Endothelial cell of umbilical vein (primary cell): Measurements from ENCODE around the gene FUZ. TPM values are rescaled to one million over a fixed set of nuclear protein-coding genes. Genes with fewer than 3 reads are reported as not detected.
A peak's percentile ranks its signal among the peaks of the same experiment; 100 is the strongest.

Source experiments
- BruUV-seq: library from RNA; stranded (reverse); fragments of 400-500 nt; replicated peaks from 2 replicates; lab custom pipeline; 2021; lab: Mats Ljungman, UMichigan
- CTCF ChIA-PET: fragments of 300-600, 350-600 bp; sonication (Branson Sonifier 250); formaldehyde crosslinking; loops from one replicate; lab custom pipeline; 2021; ENCODE audit warnings: antibody characterized with exemption, inconsistent platforms; lab: Charles Lee
- POLR2A ChIA-PET: fragments of 300-600, 350-600 bp; sonication (Branson Sonifier 250); formaldehyde crosslinking; loops from one replicate; lab custom pipeline; 2021; ENCODE audit warnings: antibody characterized with exemption, inconsistent platforms; lab: Charles Lee
- DNase-seq: peaks from one replicate; pipeline ENCODE4 v3.0.0-alpha.2; 2011; ENCODE audit warnings: low read depth, low spot score
- FAIRE-seq: peaks from 2 replicates; lab custom pipeline; 2011; peaks lifted over from hg19 to GRCh38; lab: Jason Lieb, UNC
- H2AFZ ChIP-seq: 2 replicates; pipeline ENCODE4 v1.6.0; 2012; ENCODE audit warnings: low read depth, low read length, control low read depth, inconsistent platforms
- H3K27ac ChIP-seq: 2 replicates; pipeline ENCODE4 v1.5.1; 2011; ENCODE audit warnings: low read depth, mild to moderate bottlenecking, control low read depth, low read length, moderate library complexity; ENCODE audit not compliant: insufficient read depth
- H3K27me3 ChIP-seq, 2 experiments: 2 replicates each; pipeline versions ENCODE4 v1.6.0 to v1.6.1; 2011; ENCODE audit warnings: low read length in 2 of 2, mixed read lengths in 1 of 2; ENCODE audit not compliant: control insufficient read depth in 2 of 2, insufficient read depth in 2 of 2
- H3K36me3 ChIP-seq, 2 experiments: 2 replicates in 1 of 2; 3 replicates in 1 of 2; pipeline ENCODE4 v1.5.1; 2011; ENCODE audit warnings: low read length in 2 of 2, mild to moderate bottlenecking in 1 of 2, moderate library complexity in 1 of 2; ENCODE audit not compliant: control insufficient read depth in 2 of 2, insufficient read depth in 2 of 2; ENCODE audit errors: extremely low read depth in 1 of 2
- H3K4me1 ChIP-seq: 3 replicates; pipeline ENCODE4 v1.5.1; 2011; ENCODE audit warnings: mild to moderate bottlenecking, low read length; ENCODE audit not compliant: control insufficient read depth, insufficient read depth; ENCODE audit errors: extremely low read depth
- H3K4me2 ChIP-seq: 2 replicates; pipeline ENCODE4 v1.6.1; 2011; ENCODE audit warnings: low read length, control low read depth, mixed read lengths; ENCODE audit not compliant: insufficient read depth
- H3K4me3 ChIP-seq, 3 experiments: fragments of 200-600 bp in 1 of 3; sonication (generic), shearing (Covaris generic) in 1 of 3; replicated peaks in 1 of 3; 2 replicates each; pipeline ENCODE4 v1.5.1; 2011 to 2016; ENCODE audit warnings: control low read depth in 3 of 3, low read length in 3 of 3, mild to moderate bottlenecking in 2 of 3, inconsistent platforms in 1 of 3, low read depth in 1 of 3, moderate library complexity in 1 of 3; ENCODE audit not compliant: insufficient read depth in 1 of 3
- H3K79me2 ChIP-seq: 2 replicates; pipeline ENCODE4 v1.6.0; 2012; ENCODE audit warnings: low read length, inconsistent platforms; ENCODE audit not compliant: control insufficient read depth, insufficient read depth
- H3K9ac ChIP-seq: replicated peaks from 2 replicates; pipeline ENCODE3; 2011; ENCODE audit warnings: low read length, control low read depth; ENCODE audit not compliant: insufficient read depth; ENCODE audit errors: extremely low read depth
- H3K9me1 ChIP-seq: replicated peaks from 3 replicates; pipeline ENCODE4 v1.6.0; 2011; ENCODE audit warnings: mild to moderate bottlenecking, low read length; ENCODE audit not compliant: control insufficient read depth, insufficient read depth; ENCODE audit errors: extremely low read depth
- H3K9me3 ChIP-seq: replicated peaks from 2 replicates; pipeline ENCODE4 v1.5.1; 2012; ENCODE audit warnings: low read length, inconsistent platforms; ENCODE audit not compliant: control insufficient read depth, insufficient read depth
- H4K20me1 ChIP-seq: replicated peaks from 2 replicates; pipeline ENCODE3; 2011; ENCODE audit warnings: mild to moderate bottlenecking, low read length; ENCODE audit not compliant: control insufficient read depth, insufficient read depth; ENCODE audit errors: extremely low read depth
- EZH2 ChIP-seq: IDR thresholded peaks from 2 replicates; pipeline ENCODE4 v1.6.1; 2012; ENCODE audit warnings: borderline replicate concordance, low read depth, mild to moderate bottlenecking, moderate library complexity, low read length, inconsistent platforms; ENCODE audit not compliant: severe bottlenecking
- FOS ChIP-seq: IDR thresholded peaks from 2 replicates; pipeline ENCODE4 v1.6.1; 2011; ENCODE audit warnings: mild to moderate bottlenecking, low read length, moderate library complexity, borderline replicate concordance; ENCODE audit not compliant: insufficient read depth
- GATA2 ChIP-seq: IDR thresholded peaks from 2 replicates; pipeline ENCODE4 v1.7.0; 2011; ENCODE audit warnings: low read depth, mild to moderate bottlenecking, moderate library complexity, mixed read lengths, low read length; ENCODE audit not compliant: insufficient read length, insufficient read depth
- JUN ChIP-seq: IDR thresholded peaks from 2 replicates; pipeline ENCODE4 v1.6.1; 2011; ENCODE audit warnings: borderline replicate concordance, low read depth; ENCODE audit not compliant: insufficient read length, insufficient read depth
- MYC ChIP-seq: IDR thresholded peaks from one replicate; pipeline ENCODE4 v1.6.1; 2011; ENCODE audit warnings: mild to moderate bottlenecking, low read depth, low read length
- POLR2A ChIP-seq: IDR thresholded peaks from 2 replicates; pipeline ENCODE4 v1.6.1; 2012; ENCODE audit warnings: low read depth, mild to moderate bottlenecking, control low read depth, low read length
- POLR2AphosphoS5 ChIP-seq: IDR thresholded peaks from 2 replicates; pipeline ENCODE4 v1.6.1; 2012; ENCODE audit warnings: low read depth, mild to moderate bottlenecking, control low read depth, low read length, moderate library complexity; ENCODE audit not compliant: insufficient read depth
- dilution Hi-C: fragments of 300-500 bp; cut with MboI; formaldehyde crosslinking; loops from one replicate; pipeline ENCODE4 v1.15.0; 2019; ENCODE audit warnings: low sequenced_read_pairs; ENCODE audit not compliant: extremely low pct_ligation_motif_present
- intact Hi-C: fragments of 100-400 bp; cut with micrococcal nuclease; formaldehyde crosslinking; loops from one replicate; pipeline ENCODE4 v1.10.0; 2022
- polyA plus RNA-seq, 4 experiments: library from polyadenylated mRNA; depleted of rRNA in 3 of 4; stranded (reverse) in 3 of 4; unstranded in 1 of 4; fragments of >200 nt; gene quantifications; 2 replicates each; pipeline versions ENCODE4 v1.2.1 to v1.2.3, GENCODE V29; 2011 to 2012; ENCODE audit warnings: missing spikeins in 1 of 4
- total RNA-seq: library from RNA; stranded (reverse); gene quantifications from 2 replicates; pipeline ENCODE4 v1.2.3, GENCODE V29; 2021
- TF ChIP-seq, protein P1 (sequence below), 2 donors: IDR thresholded peaks; 1 replicate in 1 of 2; 2 replicates in 1 of 2; pipeline ENCODE4 v1.5.1; 2011; ENCODE audit warnings: low read length in 2 of 2, mild to moderate bottlenecking in 2 of 2, moderate library complexity in 2 of 2, control low read depth in 1 of 2, inconsistent platforms in 1 of 2, low read depth in 1 of 2; ENCODE audit not compliant: insufficient read depth in 1 of 2; ENCODE audit errors: extremely low read depth in 1 of 2
- TF ChIP-seq, protein P2 (sequence below): IDR thresholded peaks from 2 replicates; pipeline ENCODE4 v1.6.1; 2011; ENCODE audit not compliant: insufficient read depth, insufficient read length

The FUZ gene
- total and polyA plus RNA-seq, 2 donors (not counting 3 experiments of a cell fraction or from before 2014, with no cell fraction given) = 12.3 to 14.0 TPM

DNA sequence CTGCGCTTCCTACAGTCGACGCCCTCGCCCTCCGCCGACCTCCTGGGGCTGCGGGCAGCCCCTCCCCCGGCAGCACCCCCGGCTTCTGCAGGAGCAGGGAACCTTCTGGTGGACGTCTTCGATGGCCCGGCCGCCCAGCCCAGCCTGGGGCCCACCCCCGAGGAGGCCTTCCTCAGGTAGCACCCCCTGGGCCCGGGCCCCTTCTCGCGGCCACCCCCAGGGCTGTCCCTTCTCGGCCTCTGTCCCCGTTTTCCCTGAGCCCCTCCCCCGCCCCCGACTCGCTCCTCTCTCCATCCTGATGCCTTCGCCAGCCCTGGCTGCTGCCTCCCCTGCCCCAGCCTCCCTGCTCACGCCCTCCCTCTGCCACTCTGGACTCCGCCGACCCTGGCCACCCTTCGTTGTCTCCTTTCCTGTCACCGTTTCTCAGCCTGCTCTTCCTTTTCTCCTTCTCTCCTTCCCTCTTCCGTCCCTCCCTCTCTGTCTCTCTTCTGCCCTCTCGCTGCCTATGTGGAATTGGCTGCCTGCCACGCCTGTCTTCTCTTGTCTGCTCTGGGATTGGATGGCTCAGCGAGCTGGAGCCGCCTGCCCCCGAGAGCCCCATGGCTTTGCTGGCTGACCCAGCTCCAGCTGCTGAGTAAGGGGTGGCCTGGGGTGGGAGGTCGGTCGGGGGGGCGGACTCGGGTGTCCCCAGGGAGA, 11.0 kb downstream of the FUZ start:
- dilution Hi-C loops = no loop called here
- TF ChIP-seq, protein P1, sequence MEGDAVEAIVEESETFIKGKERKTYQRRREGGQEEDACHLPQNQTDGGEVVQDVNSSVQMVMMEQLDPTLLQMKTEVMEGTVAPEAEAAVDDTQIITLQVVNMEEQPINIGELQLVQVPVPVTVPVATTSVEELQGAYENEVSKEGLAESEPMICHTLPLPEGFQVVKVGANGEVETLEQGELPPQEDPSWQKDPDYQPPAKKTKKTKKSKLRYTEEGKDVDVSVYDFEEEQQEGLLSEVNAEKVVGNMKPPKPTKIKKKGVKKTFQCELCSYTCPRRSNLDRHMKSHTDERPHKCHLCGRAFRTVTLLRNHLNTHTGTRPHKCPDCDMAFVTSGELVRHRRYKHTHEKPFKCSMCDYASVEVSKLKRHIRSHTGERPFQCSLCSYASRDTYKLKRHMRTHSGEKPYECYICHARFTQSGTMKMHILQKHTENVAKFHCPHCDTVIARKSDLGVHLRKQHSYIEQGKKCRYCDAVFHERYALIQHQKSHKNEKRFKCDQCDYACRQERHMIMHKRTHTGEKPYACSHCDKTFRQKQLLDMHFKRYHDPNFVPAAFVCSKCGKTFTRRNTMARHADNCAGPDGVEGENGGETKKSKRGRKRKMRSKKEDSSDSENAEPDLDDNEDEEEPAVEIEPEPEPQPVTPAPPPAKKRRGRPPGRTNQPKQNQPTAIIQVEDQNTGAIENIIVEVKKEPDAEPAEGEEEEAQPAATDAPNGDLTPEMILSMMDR (IDR thresholded peaks at IDR 0.05; ENCODE audit: extremely low read depth in 1 of 2, insufficient read depth in 1 of 2, low read depth in 1 of 2, low read length in 2 of 2) = peak in 1 of 2 donors; percentile 11
- no peak for TF ChIP-seq POLR2AphosphoS5
- no TSS peak for BruUV-seq
- FAIRE-seq (no peak), DNase-seq (peak; percentile 80)
- no peaks in the 10 kb centered on the region for H3K27me3 ChIP-seq
- peaks cover 7 to 33% of the 10 kb centered on the region in 2 experiments for H3K36me3 ChIP-seq
- no peaks in the 10 kb centered on the region for H4K20me1 ChIP-seq
- H3K9me3 ChIP-seq = no peaks in the 10 kb centered on the region
- H3K79me2 ChIP-seq = no peaks in the 10 kb centered on the region
- no peak overlapping the region for H3K9ac ChIP-seq
- H2AFZ ChIP-seq = no peak overlapping the region
- no peak overlapping the region for H3K4me2 ChIP-seq
- H3K27ac ChIP-seq = no peak overlapping the region
- no peaks in the 10 kb centered on the region for H3K9me1 ChIP-seq
- intact Hi-C loops = no loop called here
- ChIA-PET POLR2A (interaction anchor here (0.6 kb wide), 1 partner anchor 11 kb away, joined by 3 read pairs; the partner anchor contains the start of gene FUZ), CTCF (no interaction called here)
- no peaks in the 10 kb centered on the region for H3K4me1 ChIP-seq
- H3K4me3 ChIP-seq = peak overlapping the region in 1 of 3 experiments; percentile 48

GRCh38 chr19:49801401-49801888, 11.6 kb downstream of the FUZ start:
- dilution Hi-C loops (no loop called here), intact Hi-C loops (no loop called here)
- FAIRE-seq = no peak
- no peaks in the 10 kb centered on the region for H3K9me1 ChIP-seq
- no peak overlapping the region for H3K4me2 ChIP-seq
- no peak overlapping the region for H3K27ac ChIP-seq
- H3K4me1 ChIP-seq = no peaks in the 10 kb centered on the region
- no peak overlapping the region for H2AFZ ChIP-seq
- H3K79me2 ChIP-seq = no peaks in the 10 kb centered on the region
- TSS peak; percentile 40 for BruUV-seq
- no peaks in the 10 kb centered on the region for H4K20me1 ChIP-seq
- CTCF ChIA-PET = interaction anchor here (0.5 kb wide), 1 partner anchor 12 kb away, joined by 3 read pairs; the partner anchor contains the start of gene FUZ
- peaks cover 7 to 38% of the 10 kb centered on the region in 2 experiments for H3K36me3 ChIP-seq
- no peak overlapping the region for H3K9ac ChIP-seq
- H3K4me3 ChIP-seq = peak overlapping the region in 1 of 3 experiments; percentile 48
- no peak for TF ChIP-seq EZH2
- TF ChIP-seq GATA2 = no peak
- no peak for TF ChIP-seq FOS
- TF ChIP-seq MYC = no peak
- no peak for TF ChIP-seq POLR2A
- TF ChIP-seq, protein P1 (IDR thresholded peaks at IDR 0.05; ENCODE audit: extremely low read depth in 1 of 2, insufficient read depth in 1 of 2, low read depth in 1 of 2, low read length in 2 of 2) = no peak
- no peak for TF ChIP-seq JUN
- TF ChIP-seq POLR2AphosphoS5 = no peak
- TF ChIP-seq, protein P2, sequence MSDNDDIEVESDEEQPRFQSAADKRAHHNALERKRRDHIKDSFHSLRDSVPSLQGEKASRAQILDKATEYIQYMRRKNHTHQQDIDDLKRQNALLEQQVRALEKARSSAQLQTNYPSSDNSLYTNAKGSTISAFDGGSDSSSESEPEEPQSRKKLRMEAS = no peak
- DNase-seq = no peak
- no peaks in the 10 kb centered on the region for H3K9me3 ChIP-seq
- POLR2A ChIA-PET = no interaction called here
- no peaks in the 10 kb centered on the region for H3K27me3 ChIP-seq
